HEK293 (cell line): ENCODE measurements around the gene HRH2.

Experiments used
- FEZF1 ChIP-seq: fragments of 450-650 bp; formaldehyde crosslinking; IDR thresholded peaks from 2 replicates; pipeline ENCODE4 v1.5.1; 2016; ENCODE audit warnings: missing biosample characterization, missing genetic modification characterization
- KLF16 ChIP-seq: fragments of 450-650 bp; formaldehyde crosslinking; IDR thresholded peaks from 2 replicates; pipeline ENCODE4 v1.5.1; 2017; ENCODE audit warnings: missing biosample characterization, missing genetic modification characterization
- KLF17 ChIP-seq: fragments of 450-650 bp; formaldehyde crosslinking; IDR thresholded peaks from 2 replicates; pipeline ENCODE4 v1.5.1; 2016; ENCODE audit warnings: missing biosample characterization, missing genetic modification characterization
- PRDM4 ChIP-seq: fragments of 450-650 bp; formaldehyde crosslinking; IDR thresholded peaks from 2 replicates; pipeline ENCODE4 v1.5.1; 2017; ENCODE audit warnings: missing biosample characterization, missing genetic modification characterization
- REST ChIP-seq: fragments of 450-650 bp; formaldehyde crosslinking; IDR thresholded peaks from 2 replicates; pipeline ENCODE4 v1.5.1; 2016; ENCODE audit warnings: missing biosample characterization, missing genetic modification characterization
- WT1 ChIP-seq: fragments of 450-650 bp; formaldehyde crosslinking; IDR thresholded peaks from 2 replicates; pipeline ENCODE4 v1.5.1; 2016; ENCODE audit warnings: missing biosample characterization, missing genetic modification characterization
- ZBTB10 ChIP-seq: fragments of 450-650 bp; formaldehyde crosslinking; IDR thresholded peaks from 2 replicates; pipeline ENCODE4 v1.5.1; 2016; ENCODE audit warnings: missing biosample characterization, missing genetic modification characterization
- ZFP37 ChIP-seq: fragments of 450-650 bp; formaldehyde crosslinking; IDR thresholded peaks from 2 replicates; pipeline ENCODE4 v1.5.1; 2016; ENCODE audit warnings: missing biosample characterization, missing genetic modification characterization
- ZNF16 ChIP-seq: fragments of 450-650 bp; formaldehyde crosslinking; IDR thresholded peaks from 2 replicates; pipeline ENCODE4 v1.5.1; 2016; ENCODE audit warnings: low read depth, missing biosample characterization, missing genetic modification characterization
- ZNF18 ChIP-seq: fragments of 450-650 bp; formaldehyde crosslinking; IDR thresholded peaks from 2 replicates; pipeline ENCODE4 v1.5.1; 2016; ENCODE audit warnings: missing biosample characterization, missing genetic modification characterization
- ZNF2 ChIP-seq: fragments of 450-650 bp; formaldehyde crosslinking; IDR thresholded peaks from 2 replicates; pipeline ENCODE4 v1.5.1; 2016; ENCODE audit warnings: missing biosample characterization, missing genetic modification characterization
- ZNF239 ChIP-seq: fragments of 450-650 bp; formaldehyde crosslinking; IDR thresholded peaks from 2 replicates; pipeline ENCODE4 v1.5.1; 2016; ENCODE audit warnings: missing biosample characterization, missing genetic modification characterization
- ZNF24 ChIP-seq: fragments of 450-650 bp; formaldehyde crosslinking; IDR thresholded peaks from 2 replicates; pipeline ENCODE4 v1.5.1; 2016; ENCODE audit warnings: missing biosample characterization, missing genetic modification characterization
- ZNF404 ChIP-seq: fragments of 450-650 bp; formaldehyde crosslinking; IDR thresholded peaks from 2 replicates; pipeline ENCODE4 v1.5.1; 2017; ENCODE audit warnings: missing biosample characterization, missing genetic modification characterization
- ZNF473 ChIP-seq: fragments of 450-650 bp; formaldehyde crosslinking; IDR thresholded peaks from 2 replicates; pipeline ENCODE4 v1.5.1; 2017; ENCODE audit warnings: missing biosample characterization, missing genetic modification characterization
- ZNF501 ChIP-seq: fragments of 450-650 bp; formaldehyde crosslinking; IDR thresholded peaks from 2 replicates; pipeline ENCODE4 v1.5.1; 2016; ENCODE audit warnings: missing biosample characterization, missing genetic modification characterization
- ZNF513 ChIP-seq: fragments of 450-650 bp; IDR thresholded peaks from 2 replicates; pipeline ENCODE4 v1.5.1; 2018; ENCODE audit warnings: missing biosample characterization, missing genetic modification characterization
- ZNF600 ChIP-seq: fragments of 450-650 bp; formaldehyde crosslinking; IDR thresholded peaks from 2 replicates; pipeline ENCODE4 v1.5.1; 2016; ENCODE audit warnings: missing biosample characterization, missing genetic modification characterization
- ZNF654 ChIP-seq: fragments of 450-650 bp; formaldehyde crosslinking; IDR thresholded peaks from 2 replicates; pipeline ENCODE4 v1.5.1; 2016; ENCODE audit warnings: low read depth, missing biosample characterization, missing genetic modification characterization
- ZNF660 ChIP-seq: fragments of 450-650 bp; IDR thresholded peaks from 2 replicates; pipeline ENCODE4 v1.5.1; 2018; ENCODE audit warnings: missing biosample characterization, mild to moderate bottlenecking, missing genetic modification characterization
- ZNF677 ChIP-seq: fragments of 450-650 bp; IDR thresholded peaks from 2 replicates; pipeline ENCODE4 v1.5.0; 2018; ENCODE audit warnings: missing biosample characterization, mild to moderate bottlenecking, missing genetic modification characterization, moderate library complexity
- ZNF692 ChIP-seq: fragments of 450-650 bp; formaldehyde crosslinking; IDR thresholded peaks from 2 replicates; pipeline ENCODE4 v1.5.1; 2016; ENCODE audit warnings: missing biosample characterization, missing genetic modification characterization
- ZNF701 ChIP-seq: fragments of 450-650 bp; formaldehyde crosslinking; IDR thresholded peaks from 2 replicates; pipeline ENCODE4 v1.5.1; 2016; ENCODE audit warnings: missing biosample characterization, missing genetic modification characterization
- ZSCAN30 ChIP-seq: fragments of 450-650 bp; IDR thresholded peaks from 2 replicates; pipeline ENCODE4 v1.5.1; 2018; ENCODE audit warnings: missing biosample characterization, mild to moderate bottlenecking, missing genetic modification characterization, moderate library complexity

HRH2 gene

GRCh38 chr5:175729829-175730277 is 72.0 kb downstream of the HRH2 start (continued):
- TF ChIP-seq ZNF692 (tag by site-specific recombination): 0 out of 2 replicates have a peak, but pooled peaks have one; percentile 37
- TF ChIP-seq ZNF404 (tag by site-specific recombination): no peak
- no peak for TF ChIP-seq KLF16 (tag by site-specific recombination)
- TF ChIP-seq ZNF677 (tag by site-specific recombination): no peak
- TF ChIP-seq ZNF473 (tag by site-specific recombination): no peak
- 0 out of 2 replicates have a peak, but pooled peaks have one; percentile 46 for TF ChIP-seq ZBTB10
- no peak for TF ChIP-seq ZNF513 (tag by site-specific recombination)
- TF ChIP-seq ZNF660: peak; percentile 95
- 0 out of 2 replicates have a peak, but pooled peaks have one; percentile 35 for TF ChIP-seq ZNF24 (tag by site-specific recombination)
- peak; percentile 66; the same call in 1 of the 2 replicates for TF ChIP-seq KLF17 (tag by site-specific recombination)
- peak; percentile 97 for TF ChIP-seq ZNF654
- TF ChIP-seq ZNF600 (tag by site-specific recombination): peak; percentile 78
- peak; percentile 53; the same call in 1 of the 2 replicates for TF ChIP-seq WT1
- no peak for TF ChIP-seq ZNF239 (tag by site-specific recombination)
- no peak for TF ChIP-seq ZNF16 (tag by site-specific recombination)
- TF ChIP-seq PRDM4 (tag by site-specific recombination): peak; percentile 72
- peak; percentile 39; the same call in 1 of the 2 replicates for TF ChIP-seq ZFP37 (tag by site-specific recombination)
- TF ChIP-seq ZNF701 (tag by site-specific recombination): no peak
- peak; percentile 82 for TF ChIP-seq ZNF2 (tag by site-specific recombination)
- TF ChIP-seq ZNF501 (tag by site-specific recombination): 0 out of 2 replicates have a peak, but pooled peaks have one; percentile 45
- 0 out of 2 replicates have a peak, but pooled peaks have one; percentile 19 for TF ChIP-seq REST (tag by site-specific recombination)
- no peak for TF ChIP-seq ZNF18 (tag by site-specific recombination)
- no peak for TF ChIP-seq FEZF1 (tag by site-specific recombination)
- peak; percentile 84 for TF ChIP-seq ZSCAN30 (tag by site-specific recombination)
